CD14-positive monocyte (primary cell): ENCODE data around the gene MYOZ2. TPM values are rescaled to one million over a fixed set of nuclear protein-coding genes. Genes with fewer than 3 reads are reported as not detected.

ENCODE experiments used
- DNase-seq, 3 donors: peaks; one replicate each; pipeline ENCODE4 v3.0.0-alpha.2; 2011 to 2022
- H2AFZ ChIP-seq: 2 replicates; pipeline ENCODE4 v1.6.0; 2012; ENCODE audit warnings: mild to moderate bottlenecking, low read depth, low read length, inconsistent platforms; ENCODE audit not compliant: insufficient read depth, poor library complexity, severe bottlenecking
- H3K27ac ChIP-seq, 2 donors: 1 replicate in 1 of 2; 2 replicates in 1 of 2; pipeline ENCODE4 v1.5.1; 2012 to 2013; ENCODE audit warnings: low read length in 2 of 2, control low read depth in 1 of 2, inconsistent platforms in 1 of 2, low read depth in 1 of 2, mild to moderate bottlenecking in 1 of 2
- H3K27me3 ChIP-seq, 2 donors: one replicate each; pipeline versions ENCODE4 v1.6.0 to v1.6.1; 2011 to 2013; ENCODE audit warnings: low read length in 2 of 2; ENCODE audit not compliant: control insufficient read depth in 2 of 2, insufficient read depth in 2 of 2
- H3K36me3 ChIP-seq, 2 donors: replicated peaks in 1 of 2; 1 replicate in 1 of 2; 2 replicates in 1 of 2; pipeline versions ENCODE4 v1.5.1 to v1.6.1; 2012 to 2013; ENCODE audit warnings: low read length in 2 of 2, control low read depth in 1 of 2, inconsistent platforms in 1 of 2, mild to moderate bottlenecking in 1 of 2; ENCODE audit not compliant: insufficient read depth in 2 of 2, control insufficient read depth in 1 of 2
- H3K4me1 ChIP-seq, 2 donors: 1 replicate in 1 of 2; 2 replicates in 1 of 2; pipeline versions ENCODE4 v1.5.1 to v1.6.1; 2012 to 2013; ENCODE audit warnings: low read length in 2 of 2, control low read depth in 1 of 2, inconsistent platforms in 1 of 2, mild to moderate bottlenecking in 1 of 2, moderate library complexity in 1 of 2; ENCODE audit not compliant: insufficient read depth in 2 of 2, control insufficient read depth in 1 of 2
- H3K4me2 ChIP-seq: replicated peaks from 2 replicates; pipeline ENCODE3; 2012; ENCODE audit warnings: low read length, moderate library complexity, mild to moderate bottlenecking; ENCODE audit not compliant: poor library complexity, severe bottlenecking; ENCODE audit errors: extremely low read depth
- H3K4me3 ChIP-seq, 3 experiments: fragments of 200-600 bp in 1 of 3; sonication (generic) in 1 of 3; replicated peaks in 1 of 3; 1 replicate in 2 of 3; 2 replicates in 1 of 3; pipeline ENCODE4 v1.5.1; 2011 to 2013; ENCODE audit warnings: low read length in 3 of 3, mild to moderate bottlenecking in 3 of 3, control low read depth in 2 of 3, low read depth in 2 of 3, inconsistent platforms in 1 of 3, moderate library complexity in 1 of 3
- H3K79me2 ChIP-seq: 2 replicates; pipeline ENCODE4 v1.6.0; 2012; ENCODE audit warnings: mild to moderate bottlenecking, control low read depth, inconsistent platforms, low read length, moderate library complexity; ENCODE audit not compliant: insufficient read depth
- H3K9ac ChIP-seq: 2 replicates; pipeline ENCODE4 v1.6.0; 2017; ENCODE audit warnings: low read length, mild to moderate bottlenecking; ENCODE audit not compliant: insufficient read depth, poor library complexity, severe bottlenecking
- H3K9me3 ChIP-seq, 2 donors: replicated peaks in 1 of 2; 1 replicate in 1 of 2; 2 replicates in 1 of 2; pipeline versions ENCODE4 v1.5.1 to v1.6.1; 2012 to 2013; ENCODE audit warnings: low read length in 2 of 2, control low read depth in 1 of 2; ENCODE audit not compliant: control insufficient read depth in 1 of 2, insufficient read depth in 1 of 2
- H4K20me1 ChIP-seq: 2 replicates; pipeline ENCODE4 v1.6.0; 2012; ENCODE audit warnings: mild to moderate bottlenecking, low read length, control low read depth, moderate library complexity; ENCODE audit not compliant: insufficient read depth
- H3K27ac Mint-ChIP-seq, 7 donors: one replicate each; pipeline ENCODE4 v1.8.0; 2020; ENCODE audit warnings: mild to moderate bottlenecking in 7 of 7, mixed read lengths in 7 of 7, moderate library complexity in 6 of 7, inconsistent platforms in 2 of 7
- H3K27me3 Mint-ChIP-seq, 3 donors: one replicate each; pipeline ENCODE4 v1.8.0; 2021 to 2022; ENCODE audit warnings: low read depth in 3 of 3, mild to moderate bottlenecking in 3 of 3, mixed read lengths in 3 of 3, moderate library complexity in 3 of 3, inconsistent platforms in 1 of 3
- H3K36me3 Mint-ChIP-seq, 2 donors: one replicate each; pipeline ENCODE4 v1.8.0; 2020; ENCODE audit warnings: mixed read lengths in 2 of 2, inconsistent platforms in 1 of 2, mild to moderate bottlenecking in 1 of 2
- H3K4me1 Mint-ChIP-seq: one replicate; pipeline ENCODE4 v1.8.0; 2020; ENCODE audit warnings: mild to moderate bottlenecking, mixed read lengths
- H3K4me3 Mint-ChIP-seq, 2 donors: one replicate each; pipeline ENCODE4 v1.8.0; 2020; ENCODE audit warnings: mild to moderate bottlenecking in 2 of 2, mixed read lengths in 2 of 2, moderate library complexity in 1 of 2
- H3K9me3 Mint-ChIP-seq, 7 donors: one replicate each; pipeline ENCODE4 v1.8.0; 2020 to 2022; ENCODE audit warnings: mixed read lengths in 7 of 7, mild to moderate bottlenecking in 6 of 7, moderate library complexity in 6 of 7, inconsistent platforms in 2 of 7
- CTCF ChIP-seq: fragments of 200-600 bp; IDR thresholded peaks from one replicate; pipeline ENCODE4 v1.8.0; 2022; ENCODE audit warnings: antibody characterized with exemption, mild to moderate bottlenecking
- WGBS: methylation state at CpG from one replicate; pipeline ENCODE4 v1.1.5; 2013; ENCODE audit warnings: missing lambda C conversion rate; ENCODE audit not compliant: insufficient coverage; 5-methylcytosine and 5-hydroxymethylcytosine counted together
- intact Hi-C, 2 donors: fragments of 100-400 bp; cut with micrococcal nuclease; formaldehyde crosslinking; loops; one replicate each; pipeline versions ENCODE4 v1.15.0 to v1.15.1; 2023
- polyA plus RNA-seq, 3 donors: library from polyadenylated mRNA; depleted of rRNA in 1 of 3; unstranded in 2 of 3; stranded (reverse) in 1 of 3; fragments of 300-500 nt in 2 of 3; fragments of >200 nt in 1 of 3; fragmentation: Illumina TruSeq in 2 of 3; gene quantifications; 1 replicate in 2 of 3; 2 replicates in 1 of 3; pipeline ENCODE4 v1.2.3, GENCODE V29; 2012 to 2021

The MYOZ2 gene
- polyA plus RNA-seq, 3 donors, result not detected

GRCh38 chr4:119227690-119228089 is 92.1 kb downstream of the MYOZ2 start:
- Histone ChIP-seq H3K36me3 (no peaks in the 10 kb centered on the region), H3K27ac (no peak overlapping the region), H3K9ac (no peak overlapping the region), H3K4me3 (no peak overlapping the region), H3K4me1 (no peaks in the 10 kb centered on the region), H2AFZ (no peak overlapping the region), H3K9me3 (no peaks in the 10 kb centered on the region), H3K27me3 (no peaks in the 10 kb centered on the region), H4K20me1 (no peaks in the 10 kb centered on the region), H3K4me2 (no peak overlapping the region), H3K79me2 (no peaks in the 10 kb centered on the region)
- no peak for DNase-seq
- TF ChIP-seq CTCF, result no peak
- Mint-ChIP-seq H3K4me1 (no peaks in the 10 kb centered on the region), H3K9me3 (peaks cover 0 to 5% (median 0%) of the 10 kb centered on the region in 7 donors), H3K4me3 (no peak overlapping the region), H3K36me3 (no peaks in the 10 kb centered on the region), H3K27ac (no peak overlapping the region), H3K27me3 (no peaks in the 10 kb centered on the region)
- intact Hi-C loops, result no loop called here

- H3K27ac Mint-ChIP-seq, result no peak overlapping the region
Observed at GRCh38 chr4:119228406-119228805, 92.8 kb downstream of the MYOZ2 start.

More at GRCh38 chr4:119228406-119228805, 92.8 kb downstream of the MYOZ2 start:
- Histone ChIP-seq H3K4me2 (no peak overlapping the region), H4K20me1 (no peaks in the 10 kb centered on the region), H3K79me2 (no peaks in the 10 kb centered on the region), H3K4me3 (no peak overlapping the region), H3K36me3 (no peaks in the 10 kb centered on the region), H3K9me3 (no peaks in the 10 kb centered on the region), H3K27me3 (no peaks in the 10 kb centered on the region), H3K9ac (no peak overlapping the region), H2AFZ (no peak overlapping the region), H3K27ac (no peak overlapping the region), H3K4me1 (no peaks in the 10 kb centered on the region)
- H3K36me3 Mint-ChIP-seq, result no peaks in the 10 kb centered on the region
- no peak overlapping the region for H3K4me3 Mint-ChIP-seq
- TF ChIP-seq CTCF, result no peak
- no peaks in the 10 kb centered on the region for H3K27me3 Mint-ChIP-seq
- peaks cover 0 to 5% (median 0%) of the 10 kb centered on the region in 7 donors for H3K9me3 Mint-ChIP-seq
- intact Hi-C loops, result no loop called here
- 100% methylated on average over 2 of the region's 3 CpGs for whole genome bisulfite sequencing
- H3K4me1 Mint-ChIP-seq, result peaks cover 5% of the 10 kb centered on the region
- DNase-seq, result no peak
